NAMALWA (cell line): ENCODE measurements around the gene CD38.

Source experiments
- DNase-seq: peaks from one replicate; pipeline ENCODE4 v3.0.0-alpha.2; 2015; ENCODE audit warnings: low spot score

The CD38 gene

DNA sequence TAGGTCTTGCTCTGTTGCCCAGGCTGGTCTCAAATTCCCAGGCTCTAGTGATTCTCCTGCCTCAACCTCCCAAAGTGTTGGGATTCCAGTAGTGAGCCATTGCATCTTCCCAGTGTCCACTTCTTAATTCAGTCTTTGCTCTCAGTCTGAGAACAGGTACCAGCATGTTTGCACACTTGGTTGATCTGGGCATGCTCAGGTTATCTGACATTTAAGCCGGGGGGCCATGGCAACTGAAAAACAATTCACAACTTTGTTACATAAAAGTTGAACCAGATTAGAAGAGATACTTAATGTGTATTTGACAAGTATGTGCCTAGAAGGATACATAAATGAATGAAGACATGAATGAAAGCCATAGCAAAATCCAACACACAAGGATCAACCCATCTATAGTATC, 121.4 kb downstream of the CD38 start:
- DNase-seq = no peak

DNA sequence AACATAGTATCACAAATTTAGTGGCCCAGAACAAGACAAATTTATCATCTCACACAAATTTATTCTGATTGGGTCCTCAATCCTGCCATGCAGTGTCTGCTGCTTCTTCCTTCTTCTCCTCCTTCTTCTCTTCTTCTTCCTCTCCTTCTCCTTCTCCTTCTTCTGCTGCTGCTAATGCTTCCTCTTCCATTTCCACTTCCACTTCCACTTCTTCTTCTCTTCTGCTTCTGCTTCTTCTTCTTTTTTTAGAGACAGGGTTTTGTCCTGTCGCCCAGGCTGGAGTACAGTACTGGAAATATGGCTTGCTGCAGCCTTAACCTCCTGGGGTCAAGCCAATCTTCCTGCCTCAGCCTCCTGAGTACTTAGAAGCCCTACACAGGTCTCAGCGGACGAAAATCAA, 122.9 kb downstream of the CD38 start:
- no peak for DNase-seq

DNA sequence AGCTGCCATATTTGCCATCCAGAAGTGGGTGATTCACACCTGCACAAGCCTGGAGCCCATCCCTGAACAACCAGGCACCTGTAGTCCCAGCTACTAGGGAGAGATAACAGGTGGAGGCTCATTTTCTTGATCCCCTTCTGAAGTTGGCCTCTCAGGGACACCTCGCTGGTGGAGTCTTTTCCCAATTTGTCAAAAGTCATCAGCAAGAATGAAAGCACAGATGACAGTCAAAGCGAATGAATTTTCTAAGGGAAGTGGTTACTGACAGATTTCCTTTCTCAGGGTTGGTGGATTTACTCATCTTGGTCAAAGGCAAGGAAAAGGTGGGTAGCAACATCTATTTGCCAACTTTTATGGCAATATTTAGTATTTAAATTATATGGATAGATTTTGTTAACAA, 123.9 kb downstream of the CD38 start:
- no peak for DNase-seq

DNA sequence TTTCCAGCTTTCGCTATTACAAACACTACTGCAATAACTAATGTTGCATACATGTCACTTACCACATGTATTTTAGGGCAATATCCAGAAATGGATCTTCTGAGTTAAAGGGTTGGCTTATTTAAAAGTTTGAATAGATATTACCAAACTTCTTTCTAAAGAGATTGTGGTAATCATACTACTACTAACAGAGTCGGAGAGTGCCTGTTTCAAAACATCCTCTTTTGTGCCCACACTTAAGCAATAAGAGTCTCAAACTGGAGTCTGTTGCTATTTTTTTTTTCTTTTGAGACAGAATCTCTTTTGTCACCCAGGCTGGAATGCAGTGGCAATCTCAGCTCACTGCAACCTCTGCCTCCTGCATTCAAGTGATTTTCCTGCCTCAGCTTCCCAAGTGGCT, 124.6 kb downstream of the CD38 start:
- DNase-seq = no peak
